NOMO-1 treated with DMSO at 0.1 percent for 48 hours (cell line): Measurements from ENCODE around the gene MTREX.
A peak's percentile ranks its signal among the peaks of the same experiment; 100 is the strongest.

Source experiments
- DNase-seq: peaks from one replicate; lab custom pipeline; 2025; ENCODE audit not compliant: unreplicated experiment; lab: John Stamatoyannopoulos, UW

MTREX gene

DNA sequence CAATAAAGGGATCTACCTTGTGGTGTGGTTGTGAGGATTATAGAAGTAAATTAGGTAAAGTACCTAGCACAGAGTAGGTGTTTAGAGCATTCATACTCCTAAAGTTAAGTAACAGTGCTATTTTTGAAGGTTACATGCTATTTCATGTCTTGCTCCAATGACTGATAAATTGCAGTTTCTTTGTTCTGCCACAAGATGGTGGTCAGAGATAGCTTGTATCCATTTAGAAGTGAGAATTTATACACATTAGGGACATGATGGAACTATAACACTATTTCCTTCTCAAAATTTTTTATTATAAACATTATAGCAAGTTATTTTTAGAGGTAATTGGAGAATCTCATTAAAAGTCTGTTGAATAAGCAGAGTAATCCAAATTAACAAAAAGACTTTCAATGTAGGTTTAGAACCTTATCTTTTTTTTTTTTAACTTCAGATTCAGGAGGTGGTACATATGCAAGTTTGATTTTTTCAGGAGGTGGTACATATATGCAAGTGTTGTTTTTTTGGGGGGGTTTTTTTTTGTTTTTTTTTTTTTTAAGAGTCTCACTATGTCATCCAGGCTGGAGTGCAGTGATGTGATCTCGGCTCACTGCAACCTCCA is 17.1 kb downstream of the MTREX start:
- peak; percentile 29 for DNase-seq

GRCh38 chr5:55325621-55326020 is 17.8 kb downstream of the MTREX start:
- no peak for DNase-seq

GRCh38 chr5:55327281-55327680 is 19.5 kb downstream of the MTREX start:
- no peak for DNase-seq

GRCh38 chr5:55331321-55331720 is 23.5 kb downstream of the MTREX start:
- no peak for DNase-seq

DNA sequence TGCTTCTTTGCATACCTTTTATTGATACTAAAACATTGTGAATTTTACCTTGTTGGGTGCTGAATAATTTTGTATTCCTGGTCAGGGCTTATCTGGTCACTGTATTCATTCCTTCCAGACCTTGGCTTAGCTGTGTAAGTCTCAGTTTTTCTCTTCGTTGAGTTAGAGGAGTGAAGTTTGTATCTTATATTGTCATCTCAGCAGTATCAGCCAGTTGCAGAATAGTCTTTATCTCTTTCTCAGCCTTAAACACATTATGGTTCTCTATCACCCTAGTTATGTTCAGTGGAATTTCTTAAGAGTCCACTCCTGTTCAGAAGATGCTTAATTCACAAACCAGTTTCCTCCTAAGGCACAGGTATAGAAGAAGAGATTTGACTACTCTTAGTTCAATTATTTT is 25.2 kb downstream of the MTREX start:
- no peak for DNase-seq

DNA sequence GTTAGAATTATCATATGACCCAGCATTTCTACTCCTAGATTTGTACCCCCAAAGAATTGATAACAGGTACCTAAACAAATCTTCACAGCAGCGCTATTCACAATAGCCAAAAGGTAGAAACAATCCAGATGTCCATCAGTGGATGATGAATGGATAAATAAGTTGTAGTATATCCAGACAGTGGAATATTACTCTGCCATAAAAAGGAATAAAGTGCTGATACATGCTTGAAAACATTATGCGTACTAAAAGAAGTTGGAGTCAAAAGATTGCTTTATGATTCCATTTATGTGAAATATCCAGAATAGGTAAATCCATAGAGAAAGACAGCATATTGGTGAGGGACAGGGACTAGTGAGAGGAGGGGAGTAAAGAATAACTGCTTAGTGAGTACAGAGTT is 26.0 kb downstream of the MTREX start:
- no peak for DNase-seq

- DNase-seq: no peak
Measured at GRCh38 chr5:55338092-55338613, 30.4 kb downstream of the MTREX start.

- DNase-seq: no peak
Measured at GRCh38 chr5:55338810-55339243, 31.0 kb downstream of the MTREX start.

GRCh38 chr5:55343107-55343506 is 35.3 kb downstream of the MTREX start:
- no peak for DNase-seq

DNA sequence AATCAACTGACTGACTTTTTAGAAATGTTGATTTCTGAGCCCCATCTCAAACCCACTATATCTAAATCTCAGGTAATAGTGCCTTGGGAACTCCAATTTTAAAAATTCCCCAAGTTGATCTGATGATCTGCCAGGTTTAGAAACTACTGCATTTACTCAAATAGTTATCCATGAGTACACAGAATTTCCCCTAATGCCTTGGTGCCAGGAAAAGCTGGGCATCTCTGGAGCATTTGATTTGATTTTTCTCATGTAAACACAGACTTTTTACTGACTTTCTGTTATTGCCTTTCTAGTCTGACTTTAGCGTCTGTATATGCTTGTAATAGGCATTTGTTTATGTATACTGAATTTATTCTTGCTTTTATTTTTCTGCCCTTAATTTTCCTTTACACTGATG is 35.8 kb downstream of the MTREX start:
- no peak for DNase-seq

DNA sequence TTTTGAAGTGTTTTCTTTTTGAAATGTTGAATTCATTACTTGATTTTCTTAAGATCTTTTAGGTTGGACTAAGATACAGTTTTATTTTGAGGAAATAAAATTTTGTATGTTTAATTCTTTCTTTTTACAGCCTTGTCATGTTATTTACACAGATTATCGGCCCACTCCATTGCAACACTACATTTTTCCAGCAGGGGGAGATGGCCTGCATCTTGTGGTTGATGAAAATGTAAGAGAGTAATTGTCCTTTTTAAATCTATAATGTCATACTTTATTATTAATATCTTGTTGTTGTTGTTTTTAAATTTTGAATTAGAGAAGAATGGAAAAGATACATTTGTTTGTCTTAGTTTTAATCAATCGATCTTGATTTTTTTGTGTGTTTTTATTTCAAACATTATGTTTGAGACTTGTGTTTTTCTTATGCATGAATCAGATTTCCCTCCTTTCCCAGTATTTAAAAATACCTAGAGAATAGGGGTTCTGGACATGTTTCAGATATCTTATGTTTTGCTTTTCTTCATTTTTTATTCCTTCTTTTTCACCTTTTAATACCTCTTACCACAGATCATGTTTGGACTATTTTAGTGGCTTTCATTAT is 36.7 kb downstream of the MTREX start:
- DNase-seq: peak; percentile 20

- no peak for DNase-seq
Measured at GRCh38 chr5:55345327-55345726, 37.5 kb downstream of the MTREX start.

- DNase-seq: no peak
Measured at GRCh38 chr5:55347786-55348185, 40.0 kb downstream of the MTREX start.

GRCh38 chr5:55350754-55351153 is 43.0 kb downstream of the MTREX start:
- no peak for DNase-seq

DNA sequence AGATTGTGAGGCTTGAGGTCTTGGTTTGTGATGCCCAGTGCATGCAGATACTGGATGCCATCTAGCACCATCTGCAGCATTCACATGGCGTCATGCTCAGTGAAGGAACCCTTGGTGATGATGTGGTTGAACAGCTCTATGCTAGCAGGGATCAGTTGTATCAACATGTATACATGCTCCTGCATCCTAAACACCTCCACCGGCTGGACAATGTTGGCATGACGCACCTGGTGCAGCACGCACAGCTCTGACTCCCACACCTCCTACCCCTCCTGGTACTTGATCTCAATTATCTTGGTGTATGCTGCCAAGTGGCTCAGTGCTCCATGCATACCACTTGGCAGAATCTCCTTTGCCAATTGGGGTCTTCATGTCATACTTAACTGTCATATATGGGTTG is 49.1 kb downstream of the MTREX start:
- no peak for DNase-seq

DNA sequence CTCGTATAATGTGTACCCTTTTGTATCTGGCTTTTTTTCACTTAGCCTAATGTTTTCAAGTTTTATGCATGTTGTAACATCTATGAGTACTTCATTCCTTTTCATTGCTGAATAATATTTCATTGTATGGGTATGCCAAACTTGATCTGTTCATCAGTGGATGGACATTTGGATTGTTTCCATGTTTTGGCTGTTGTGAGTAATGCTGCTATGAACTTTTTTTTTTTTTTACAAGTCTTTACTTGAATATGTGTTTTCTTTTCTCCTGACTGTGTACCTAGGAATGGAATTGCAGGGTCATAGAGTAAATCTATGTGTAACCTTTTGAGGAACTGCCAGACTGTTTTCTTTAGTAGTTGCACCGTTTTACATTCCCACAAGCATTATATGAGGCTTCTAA is 52.4 kb downstream of the MTREX start:
- no peak for DNase-seq

DNA sequence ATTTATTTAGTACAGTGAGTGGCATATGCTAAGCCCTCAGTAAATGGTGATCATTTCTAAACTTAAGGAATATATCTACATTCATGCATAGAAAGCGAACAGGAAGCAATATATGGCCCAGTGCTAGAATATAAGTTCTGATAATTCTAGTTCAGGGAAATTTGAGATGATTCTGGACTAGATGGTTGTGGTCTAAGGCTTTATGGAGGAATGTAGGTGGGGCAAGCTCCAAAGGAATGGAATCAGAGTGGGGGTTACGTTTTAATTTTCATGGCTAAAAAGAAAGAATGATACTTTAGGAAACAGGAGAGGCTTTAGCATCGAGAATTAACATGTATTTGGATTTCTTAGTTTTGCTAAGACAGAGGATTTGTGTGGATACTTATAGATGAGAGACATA is 56.1 kb downstream of the MTREX start:
- DNase-seq: no peak

- no peak for DNase-seq
Measured at GRCh38 chr5:55364537-55365055, 56.8 kb downstream of the MTREX start.

DNA sequence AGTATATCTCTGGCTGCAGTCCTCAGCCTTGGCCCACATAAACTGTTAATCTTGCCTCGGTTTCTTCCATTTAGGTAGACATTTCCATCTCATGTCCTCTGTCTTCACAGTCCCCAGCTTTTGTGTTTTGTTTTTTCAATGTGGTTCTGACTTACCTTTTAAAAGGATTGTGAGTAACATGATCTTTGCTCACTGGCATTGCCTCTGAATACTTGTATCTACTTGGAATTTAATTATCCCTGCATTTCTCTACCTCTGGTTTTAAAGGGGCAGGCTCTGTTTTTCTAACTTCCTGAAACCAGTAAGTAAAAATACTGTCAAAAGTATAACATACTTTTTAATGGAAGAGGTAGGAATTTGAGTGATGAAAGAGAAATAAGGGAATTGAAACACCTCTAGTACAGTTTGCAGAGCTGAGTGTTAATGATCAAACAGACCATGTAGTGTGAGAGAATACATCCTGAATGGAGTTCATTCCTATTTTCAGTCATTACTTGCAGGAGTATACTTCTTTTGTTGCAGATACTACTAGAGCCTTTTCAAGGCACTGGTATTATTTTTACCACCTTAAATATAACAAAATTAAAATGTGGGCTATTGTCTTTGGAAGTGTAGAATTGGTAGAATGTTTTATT is 62.6 kb downstream of the MTREX start:
- DNase-seq: no peak

- DNase-seq: no peak
Measured at GRCh38 chr5:55371145-55371544, 63.4 kb downstream of the MTREX start.

GRCh38 chr5:55372130-55372925 is 64.5 kb downstream of the MTREX start:
- no peak for DNase-seq
